ENCODE data around the gene NTRK3. TPM values are rescaled to one million over a fixed set of nuclear protein-coding genes. Genes with fewer than 3 reads are reported as not detected.

NTRK3 gene
- total RNA-seq, 1 experiment from 2014 or later: not detected

DNA sequence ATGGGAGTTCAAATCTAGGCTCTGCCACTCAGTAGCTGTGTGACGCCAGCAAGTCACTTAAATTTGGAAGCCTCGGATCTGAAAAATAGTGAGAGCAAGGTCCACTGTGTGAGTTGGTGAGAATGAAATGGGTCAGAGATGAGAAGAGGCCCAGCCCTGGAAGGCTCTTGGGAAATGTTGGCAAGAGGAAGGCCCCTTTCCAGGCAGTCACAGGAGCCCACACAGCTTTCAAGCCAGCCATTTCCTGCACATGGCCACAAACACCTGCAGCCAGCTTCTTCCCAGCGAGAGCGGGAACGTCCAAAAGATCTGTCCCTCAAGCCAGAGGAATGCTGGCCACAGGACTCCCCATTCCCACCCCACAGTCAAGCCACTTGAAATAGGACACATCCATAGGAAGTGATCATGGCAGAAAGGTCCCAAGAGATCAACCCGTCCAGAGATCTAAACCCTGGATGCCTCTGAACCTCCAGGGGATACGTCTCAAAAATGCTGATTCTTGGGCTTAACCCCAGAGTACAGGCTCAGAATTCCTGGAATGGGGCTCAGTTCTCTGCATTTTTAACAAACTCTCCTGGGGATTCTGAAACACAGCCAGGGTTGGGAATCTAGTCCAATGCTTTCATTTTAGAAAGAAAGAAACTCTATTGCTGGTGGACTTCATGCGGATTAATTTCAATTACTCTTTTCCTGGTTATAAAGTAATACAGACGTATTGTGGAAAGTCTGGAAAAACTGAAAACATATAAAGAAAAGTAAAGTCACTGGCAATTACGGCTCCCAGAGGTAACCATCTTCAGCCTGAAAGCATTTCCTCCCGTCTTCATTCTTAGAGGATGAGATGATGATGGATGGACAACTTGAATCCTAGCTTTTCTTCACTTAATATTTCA lies 35.9 kb downstream of the NTRK3 start:
- no peak overlapping the region for H3K4me3 ChIP-seq (ENCODE audit: low read length)
- intact Hi-C loops (cut with micrococcal nuclease): no loop called here
- DNase-seq (no peak), ATAC-seq (no peak)
- ChIA-PET POLR2A (ENCODE audit: unreplicated experiment) (no interaction called here), CTCF (no interaction called here)
- no peak overlapping the region for H3K4me2 ChIP-seq (ENCODE audit: low read length)
- H3K9me3 ChIP-seq (ENCODE audit: low read length): no peaks in the 10 kb centered on the region
- H4K20me1 ChIP-seq (ENCODE audit: low read length): no peaks in the 10 kb centered on the region
- no peaks in the 10 kb centered on the region for H3K9me2 ChIP-seq (replicated peaks; ENCODE audit: low read length)
- TF ChIP-seq EZH2phosphoT487 (IDR thresholded peaks at IDR 0.05; ENCODE audit: borderline replicate concordance, low read length): no peak
- TF ChIP-seq, protein P1, sequence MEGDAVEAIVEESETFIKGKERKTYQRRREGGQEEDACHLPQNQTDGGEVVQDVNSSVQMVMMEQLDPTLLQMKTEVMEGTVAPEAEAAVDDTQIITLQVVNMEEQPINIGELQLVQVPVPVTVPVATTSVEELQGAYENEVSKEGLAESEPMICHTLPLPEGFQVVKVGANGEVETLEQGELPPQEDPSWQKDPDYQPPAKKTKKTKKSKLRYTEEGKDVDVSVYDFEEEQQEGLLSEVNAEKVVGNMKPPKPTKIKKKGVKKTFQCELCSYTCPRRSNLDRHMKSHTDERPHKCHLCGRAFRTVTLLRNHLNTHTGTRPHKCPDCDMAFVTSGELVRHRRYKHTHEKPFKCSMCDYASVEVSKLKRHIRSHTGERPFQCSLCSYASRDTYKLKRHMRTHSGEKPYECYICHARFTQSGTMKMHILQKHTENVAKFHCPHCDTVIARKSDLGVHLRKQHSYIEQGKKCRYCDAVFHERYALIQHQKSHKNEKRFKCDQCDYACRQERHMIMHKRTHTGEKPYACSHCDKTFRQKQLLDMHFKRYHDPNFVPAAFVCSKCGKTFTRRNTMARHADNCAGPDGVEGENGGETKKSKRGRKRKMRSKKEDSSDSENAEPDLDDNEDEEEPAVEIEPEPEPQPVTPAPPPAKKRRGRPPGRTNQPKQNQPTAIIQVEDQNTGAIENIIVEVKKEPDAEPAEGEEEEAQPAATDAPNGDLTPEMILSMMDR (conservative IDR thresholded peaks at IDR 0.05; ENCODE audit: low read depth, low read length): no peak
- no peak for TF ChIP-seq EZH2 (IDR thresholded peaks at IDR 0.05; ENCODE audit: low read length, unreplicated experiment)
- no peaks in the 10 kb centered on the region for H3K36me3 ChIP-seq (ENCODE audit: low read depth, low read length)
- no peaks in the 10 kb centered on the region for H3K4me1 ChIP-seq (ENCODE audit: insufficient read depth, low read length)
- no peaks in the 10 kb centered on the region for H3K79me2 ChIP-seq (ENCODE audit: low read length)
- no TSS peak for BruUV-seq (replicated peaks)
- no peaks in the 10 kb centered on the region for H3F3A ChIP-seq (ENCODE audit: low read length, unreplicated experiment)
- H3K9ac ChIP-seq (ENCODE audit: low read length): no peak overlapping the region
- no peaks in the 10 kb centered on the region for H3K27me3 ChIP-seq (ENCODE audit: low read length)
- H2AFZ ChIP-seq (ENCODE audit: low read length): no peak overlapping the region
- no peak overlapping the region for H3K27ac ChIP-seq (ENCODE audit: low read length)

DNA sequence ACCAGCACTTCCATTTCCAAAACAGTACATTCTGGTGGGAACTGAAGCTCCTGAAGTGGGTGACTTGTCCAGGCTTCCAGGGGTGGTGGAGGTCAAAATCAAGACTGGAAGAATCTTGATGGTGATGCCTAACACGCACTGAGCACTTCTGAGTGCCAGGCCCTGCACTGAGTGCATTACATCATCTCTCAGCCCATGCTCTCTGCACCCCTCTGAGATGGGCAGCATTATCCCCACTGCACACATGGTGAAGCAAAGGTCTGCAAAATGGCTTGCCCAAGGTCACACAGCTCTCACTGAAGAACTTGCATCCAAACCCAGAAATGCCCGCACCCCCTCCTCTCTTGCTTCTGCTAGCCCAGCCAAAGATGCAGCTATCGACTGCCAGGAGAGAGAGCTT lies 36.9 kb downstream of the NTRK3 start:
- no TSS peak for BruUV-seq (replicated peaks)
- Histone ChIP-seq H3K4me1 (ENCODE audit: insufficient read depth, low read length) (no peaks in the 10 kb centered on the region), H4K20me1 (ENCODE audit: low read length) (no peaks in the 10 kb centered on the region), H3F3A (ENCODE audit: low read length, unreplicated experiment) (no peaks in the 10 kb centered on the region), H3K4me3 (ENCODE audit: low read length) (no peak overlapping the region), H3K27me3 (ENCODE audit: low read length) (no peaks in the 10 kb centered on the region), H3K9me3 (ENCODE audit: low read length) (no peaks in the 10 kb centered on the region), H3K79me2 (ENCODE audit: low read length) (no peaks in the 10 kb centered on the region), H3K27ac (ENCODE audit: low read length) (no peak overlapping the region), H3K9ac (ENCODE audit: low read length) (no peak overlapping the region), H3K9me2 (replicated peaks; ENCODE audit: low read length) (no peaks in the 10 kb centered on the region), H2AFZ (ENCODE audit: low read length) (no peak overlapping the region), H3K4me2 (ENCODE audit: low read length) (no peak overlapping the region), H3K36me3 (ENCODE audit: low read depth, low read length) (no peaks in the 10 kb centered on the region)
- DNase-seq: no peak
- CTCF ChIA-PET: no interaction called here
- ATAC-seq: no peak
- intact Hi-C loops (cut with micrococcal nuclease): no loop called here
- TF ChIP-seq EZH2 (IDR thresholded peaks at IDR 0.05; ENCODE audit: low read length, unreplicated experiment) (no peak), EZH2phosphoT487 (IDR thresholded peaks at IDR 0.05; ENCODE audit: borderline replicate concordance, low read length) (no peak)
- TF ChIP-seq, protein P1 (conservative IDR thresholded peaks at IDR 0.05; ENCODE audit: low read depth, low read length): no peak
- POLR2A ChIA-PET (ENCODE audit: unreplicated experiment): no interaction called here

DNA sequence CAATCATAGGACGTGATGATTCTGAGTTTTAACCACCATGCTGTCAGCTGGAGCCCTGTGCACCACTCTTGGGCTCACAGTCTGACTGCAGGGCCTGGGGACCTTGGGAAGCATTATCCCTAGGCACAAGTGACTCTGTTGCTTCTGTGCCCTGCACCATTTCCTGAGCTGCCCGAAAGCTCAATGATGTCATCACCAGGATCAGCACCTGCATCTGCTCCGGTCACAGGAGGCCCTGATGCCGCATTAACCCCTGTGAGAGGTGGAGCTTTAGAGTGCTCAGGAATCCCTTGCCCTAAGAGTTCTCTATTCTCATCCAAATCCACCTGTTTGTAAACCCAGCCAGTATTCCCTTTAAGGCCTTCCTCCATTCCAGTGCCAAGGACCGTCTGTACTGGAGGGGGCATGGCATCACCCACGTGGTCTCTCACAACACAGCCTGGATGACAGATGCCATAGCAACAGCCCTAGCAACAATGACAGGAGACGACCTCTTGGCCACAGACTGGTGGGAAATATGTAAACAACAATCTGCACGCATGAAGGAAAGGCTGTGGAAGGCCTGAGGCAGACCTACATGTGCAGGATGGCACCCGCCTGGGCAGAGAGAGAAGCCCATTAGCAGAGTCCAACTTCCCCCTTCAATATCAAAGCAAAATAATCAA lies 37.9 kb downstream of the NTRK3 start:
- Histone ChIP-seq H3K27me3 (ENCODE audit: low read length) (no peaks in the 10 kb centered on the region), H3K9me3 (ENCODE audit: low read length) (no peaks in the 10 kb centered on the region), H3K9ac (ENCODE audit: low read length) (no peak overlapping the region), H2AFZ (ENCODE audit: low read length) (no peak overlapping the region), H4K20me1 (ENCODE audit: low read length) (no peaks in the 10 kb centered on the region), H3K9me2 (replicated peaks; ENCODE audit: low read length) (no peaks in the 10 kb centered on the region), H3F3A (ENCODE audit: low read length, unreplicated experiment) (no peaks in the 10 kb centered on the region), H3K36me3 (ENCODE audit: low read depth, low read length) (no peaks in the 10 kb centered on the region), H3K4me3 (ENCODE audit: low read length) (no peak overlapping the region), H3K4me1 (ENCODE audit: insufficient read depth, low read length) (no peaks in the 10 kb centered on the region), H3K27ac (ENCODE audit: low read length) (no peak overlapping the region), H3K4me2 (ENCODE audit: low read length) (no peak overlapping the region), H3K79me2 (ENCODE audit: low read length) (no peaks in the 10 kb centered on the region)
- no TSS peak for BruUV-seq (replicated peaks)
- intact Hi-C loops (cut with micrococcal nuclease): no loop called here
- POLR2A ChIA-PET (ENCODE audit: unreplicated experiment): no interaction called here
- DNase-seq: no peak
- CTCF ChIA-PET: no interaction called here
- TF ChIP-seq, protein P1 (conservative IDR thresholded peaks at IDR 0.05; ENCODE audit: low read depth, low read length): no peak
- TF ChIP-seq EZH2 (IDR thresholded peaks at IDR 0.05; ENCODE audit: low read length, unreplicated experiment): no peak
- TF ChIP-seq EZH2phosphoT487 (IDR thresholded peaks at IDR 0.05; ENCODE audit: borderline replicate concordance, low read length): no peak
- no peak for ATAC-seq

All from PC-3 (cell line).